ENCODE measurements around the gene SUMF2.
A peak's percentile ranks its signal among the peaks of the same experiment; 100 is the strongest.

DNA sequence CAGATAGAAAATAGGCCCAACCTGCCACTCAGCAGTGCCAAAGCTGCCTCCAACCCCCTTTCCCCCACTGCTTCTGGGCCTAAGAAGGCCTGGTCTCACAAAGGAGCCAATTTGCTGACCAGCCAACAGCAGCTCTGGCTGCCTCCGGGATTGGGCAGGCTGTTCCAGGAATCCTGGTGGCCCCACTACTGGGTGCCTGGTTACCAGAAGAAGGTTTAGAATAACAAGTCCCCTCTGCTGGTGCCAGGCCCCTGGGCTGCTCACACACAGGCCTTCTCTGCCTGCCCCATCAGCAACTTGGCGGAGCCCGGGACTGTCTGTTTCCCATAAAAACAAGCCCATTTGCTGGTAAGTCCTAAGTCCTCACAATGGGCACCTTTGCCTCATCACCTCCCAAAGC lies 27.5 kb downstream of the SUMF2 start:
- TF ChIP-seq CTCF (IDR thresholded peaks at IDR 0.05): no peak
- TF ChIP-seq POLR2AphosphoS5 (IDR thresholded peaks at IDR 0.05): peak; percentile 52
- no peak for TF ChIP-seq EP300 (IDR thresholded peaks at IDR 0.05)

Measured in gastroesophageal sphincter (tissue), 3 donors.